ENCODE results near the gene FHIT. TPM values are rescaled to one million over a fixed set of nuclear protein-coding genes. Genes with fewer than 3 reads are reported as not detected.

The FHIT gene
- total RNA-seq, 1 experiment from 2014 or later, result 3.6 TPM

DNA sequence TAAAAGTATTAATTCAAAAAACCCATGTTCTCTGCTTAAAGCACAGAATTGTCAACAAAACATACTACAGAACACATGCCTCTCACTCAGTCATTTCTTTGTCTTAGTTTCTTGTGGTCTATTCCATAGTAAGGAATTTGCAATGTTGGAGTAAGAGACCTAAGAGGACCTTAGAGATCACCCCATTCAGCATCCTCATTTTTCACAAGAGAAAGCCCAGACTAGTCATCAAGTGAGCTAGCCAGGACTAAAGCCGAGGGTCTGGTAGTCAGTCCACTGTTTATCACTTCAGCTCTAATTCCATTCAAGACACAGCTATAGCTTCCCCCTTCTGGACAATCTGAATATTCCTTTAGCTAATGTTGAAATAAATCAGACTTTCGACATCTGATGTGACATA, 601.1 kb downstream of the FHIT start:
- H3K79me2 ChIP-seq (ENCODE audit: low read length), result no peaks in the 10 kb centered on the region
- H3K4me3 ChIP-seq (ENCODE audit: low read length), result no peak overlapping the region
- no peaks in the 10 kb centered on the region for H4K20me1 ChIP-seq (ENCODE audit: low read length)
- H3K9ac ChIP-seq (ENCODE audit: low read length), result no peak overlapping the region
- no peak for DNase-seq
- BruUV-seq (replicated peaks), result no TSS peak
- CTCF ChIA-PET, result no interaction called here
- H3K27me3 ChIP-seq (ENCODE audit: low read length), result no peaks in the 10 kb centered on the region
- POLR2A ChIA-PET (ENCODE audit: unreplicated experiment), result no interaction called here
- no peak for ATAC-seq
- no peak overlapping the region for H3K27ac ChIP-seq (ENCODE audit: low read length)
- no peak overlapping the region for H3K4me2 ChIP-seq (ENCODE audit: low read length)
- H3F3A ChIP-seq (ENCODE audit: low read length, unreplicated experiment), result no peaks in the 10 kb centered on the region
- TF ChIP-seq, protein P1, sequence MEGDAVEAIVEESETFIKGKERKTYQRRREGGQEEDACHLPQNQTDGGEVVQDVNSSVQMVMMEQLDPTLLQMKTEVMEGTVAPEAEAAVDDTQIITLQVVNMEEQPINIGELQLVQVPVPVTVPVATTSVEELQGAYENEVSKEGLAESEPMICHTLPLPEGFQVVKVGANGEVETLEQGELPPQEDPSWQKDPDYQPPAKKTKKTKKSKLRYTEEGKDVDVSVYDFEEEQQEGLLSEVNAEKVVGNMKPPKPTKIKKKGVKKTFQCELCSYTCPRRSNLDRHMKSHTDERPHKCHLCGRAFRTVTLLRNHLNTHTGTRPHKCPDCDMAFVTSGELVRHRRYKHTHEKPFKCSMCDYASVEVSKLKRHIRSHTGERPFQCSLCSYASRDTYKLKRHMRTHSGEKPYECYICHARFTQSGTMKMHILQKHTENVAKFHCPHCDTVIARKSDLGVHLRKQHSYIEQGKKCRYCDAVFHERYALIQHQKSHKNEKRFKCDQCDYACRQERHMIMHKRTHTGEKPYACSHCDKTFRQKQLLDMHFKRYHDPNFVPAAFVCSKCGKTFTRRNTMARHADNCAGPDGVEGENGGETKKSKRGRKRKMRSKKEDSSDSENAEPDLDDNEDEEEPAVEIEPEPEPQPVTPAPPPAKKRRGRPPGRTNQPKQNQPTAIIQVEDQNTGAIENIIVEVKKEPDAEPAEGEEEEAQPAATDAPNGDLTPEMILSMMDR (conservative IDR thresholded peaks at IDR 0.05; ENCODE audit: low read depth, low read length), result no peak; the same call in 1 of the 2 replicates
- TF ChIP-seq EZH2phosphoT487 (IDR thresholded peaks at IDR 0.05; ENCODE audit: borderline replicate concordance, low read length) (no peak), EZH2 (IDR thresholded peaks at IDR 0.05; ENCODE audit: low read length, unreplicated experiment) (no peak)
- no peaks in the 10 kb centered on the region for H3K4me1 ChIP-seq (ENCODE audit: insufficient read depth, low read length)
- intact Hi-C loops (cut with micrococcal nuclease), result no loop called here
- no peaks in the 10 kb centered on the region for H3K9me3 ChIP-seq (ENCODE audit: low read length)
- no peak overlapping the region for H2AFZ ChIP-seq (ENCODE audit: low read length)
- H3K9me2 ChIP-seq (replicated peaks; ENCODE audit: low read length), result no peaks in the 10 kb centered on the region
- H3K36me3 ChIP-seq (ENCODE audit: low read depth, low read length), result no peaks in the 10 kb centered on the region

DNA sequence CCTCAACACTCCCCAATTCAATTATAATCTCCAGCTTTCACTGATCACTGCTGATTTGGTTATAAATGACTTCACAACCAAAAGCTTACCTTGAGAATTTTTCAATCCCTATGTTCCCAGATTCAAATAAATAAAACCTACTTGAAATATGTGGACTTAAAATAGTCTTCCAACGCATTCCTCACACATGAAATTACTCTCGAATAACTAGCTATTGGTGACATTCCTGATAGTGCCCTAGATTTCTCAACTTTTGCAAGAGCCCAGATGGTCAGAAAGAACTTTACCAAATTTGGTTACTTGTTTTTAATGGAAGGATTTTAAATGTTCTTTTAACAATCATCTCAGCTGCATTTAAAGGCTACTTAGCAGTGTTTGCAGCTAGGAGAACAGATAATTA, 605.5 kb downstream of the FHIT start:
- no TSS peak for BruUV-seq (replicated peaks)
- intact Hi-C loops (cut with micrococcal nuclease), result no loop called here
- CTCF ChIA-PET, result no interaction called here

DNA sequence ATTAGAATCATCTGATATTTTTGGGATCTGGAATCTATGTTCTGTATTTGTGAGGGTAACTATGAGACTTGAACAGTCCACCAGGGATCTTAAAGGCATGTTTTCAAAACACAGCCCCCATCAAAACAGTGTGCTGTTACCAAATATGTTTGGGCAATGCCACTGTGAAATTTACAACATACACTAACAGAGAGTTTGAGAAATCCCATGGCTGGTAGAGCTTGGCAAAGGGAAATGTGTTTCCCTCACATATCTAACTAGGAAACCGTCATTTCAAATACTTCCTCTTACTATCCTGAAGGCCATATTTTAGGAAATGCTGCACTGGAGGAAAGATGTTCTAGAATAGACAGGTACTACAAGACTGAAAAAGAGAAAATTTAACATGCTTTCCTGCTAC, 607.4 kb downstream of the FHIT start:
- H3K4me1 ChIP-seq (ENCODE audit: insufficient read depth, low read length), result peaks cover 5% of the 10 kb centered on the region
- ATAC-seq (no peak), DNase-seq (no peak)
- H3K36me3 ChIP-seq (ENCODE audit: low read depth, low read length), result no peaks in the 10 kb centered on the region
- TF ChIP-seq EZH2phosphoT487 (IDR thresholded peaks at IDR 0.05; ENCODE audit: borderline replicate concordance, low read length), result no peak
- TF ChIP-seq, protein P1 (conservative IDR thresholded peaks at IDR 0.05; ENCODE audit: low read depth, low read length), result no peak
- TF ChIP-seq EZH2 (IDR thresholded peaks at IDR 0.05; ENCODE audit: low read length, unreplicated experiment), result no peak
- BruUV-seq (replicated peaks), result no TSS peak
- no peaks in the 10 kb centered on the region for H3K9me2 ChIP-seq (replicated peaks; ENCODE audit: low read length)
- no peaks in the 10 kb centered on the region for H4K20me1 ChIP-seq (ENCODE audit: low read length)
- intact Hi-C loops (cut with micrococcal nuclease), result no loop called here
- no peaks in the 10 kb centered on the region for H3K27me3 ChIP-seq (ENCODE audit: low read length)
- no peak overlapping the region for H3K27ac ChIP-seq (ENCODE audit: low read length)
- H3K9me3 ChIP-seq (ENCODE audit: low read length), result no peaks in the 10 kb centered on the region
- ChIA-PET CTCF (no interaction called here), POLR2A (ENCODE audit: unreplicated experiment) (no interaction called here)
- H3K4me3 ChIP-seq (ENCODE audit: low read length), result no peak overlapping the region
- H3K9ac ChIP-seq (ENCODE audit: low read length), result no peak overlapping the region
- no peaks in the 10 kb centered on the region for H3F3A ChIP-seq (ENCODE audit: low read length, unreplicated experiment)
- no peak overlapping the region for H2AFZ ChIP-seq (ENCODE audit: low read length)
- H3K79me2 ChIP-seq (ENCODE audit: low read length), result no peaks in the 10 kb centered on the region
- no peak overlapping the region for H3K4me2 ChIP-seq (ENCODE audit: low read length)

More for the DNA sequence above, 605.5 kb downstream of the FHIT start:
- H3K79me2 ChIP-seq (ENCODE audit: low read length), result no peaks in the 10 kb centered on the region
- no peak overlapping the region for H3K4me3 ChIP-seq (ENCODE audit: low read length)
- no peak overlapping the region for H3K9ac ChIP-seq (ENCODE audit: low read length)
- H3K9me3 ChIP-seq (ENCODE audit: low read length), result no peaks in the 10 kb centered on the region
- H3K27ac ChIP-seq (ENCODE audit: low read length), result no peak overlapping the region
- POLR2A ChIA-PET (ENCODE audit: unreplicated experiment), result no interaction called here
- no peaks in the 10 kb centered on the region for H3F3A ChIP-seq (ENCODE audit: low read length, unreplicated experiment)
- H3K4me2 ChIP-seq (ENCODE audit: low read length), result no peak overlapping the region
- H3K36me3 ChIP-seq (ENCODE audit: low read depth, low read length), result no peaks in the 10 kb centered on the region
- no peak overlapping the region for H2AFZ ChIP-seq (ENCODE audit: low read length)
- DNase-seq, result no peak
- no peaks in the 10 kb centered on the region for H3K9me2 ChIP-seq (replicated peaks; ENCODE audit: low read length)
- no peaks in the 10 kb centered on the region for H3K27me3 ChIP-seq (ENCODE audit: low read length)
- no peaks in the 10 kb centered on the region for H4K20me1 ChIP-seq (ENCODE audit: low read length)
- ATAC-seq, result no peak
- H3K4me1 ChIP-seq (ENCODE audit: insufficient read depth, low read length), result no peaks in the 10 kb centered on the region
- TF ChIP-seq EZH2phosphoT487 (IDR thresholded peaks at IDR 0.05; ENCODE audit: borderline replicate concordance, low read length) (no peak), EZH2 (IDR thresholded peaks at IDR 0.05; ENCODE audit: low read length, unreplicated experiment) (no peak)
- TF ChIP-seq, protein P1 (conservative IDR thresholded peaks at IDR 0.05; ENCODE audit: low read depth, low read length), result no peak

All from PC-3 (cell line).